Neural progenitor cell (in vitro differentiated cells): ENCODE data around the gene RAD51B.

Source experiments
- EZH2 ChIP-seq: fragments of 200-600 bp; sonication (generic); IDR thresholded peaks from 2 replicates; pipeline ENCODE4 v1.6.1; 2017; ENCODE audit warnings: antibody characterized with exemption, mild to moderate bottlenecking, moderate library complexity
- EZH2phosphoT487 ChIP-seq: fragments of 200-600 bp; sonication (generic); IDR thresholded peaks from 2 replicates; pipeline ENCODE4 v1.6.1; 2017; ENCODE audit warnings: antibody characterized with exemption
- TF ChIP-seq, protein P1 (sequence below): fragments of 200-600 bp; sonication (generic); IDR thresholded peaks from 2 replicates; pipeline ENCODE4 v1.5.1; 2017; ENCODE audit warnings: antibody characterized with exemption, mild to moderate bottlenecking

DNA sequence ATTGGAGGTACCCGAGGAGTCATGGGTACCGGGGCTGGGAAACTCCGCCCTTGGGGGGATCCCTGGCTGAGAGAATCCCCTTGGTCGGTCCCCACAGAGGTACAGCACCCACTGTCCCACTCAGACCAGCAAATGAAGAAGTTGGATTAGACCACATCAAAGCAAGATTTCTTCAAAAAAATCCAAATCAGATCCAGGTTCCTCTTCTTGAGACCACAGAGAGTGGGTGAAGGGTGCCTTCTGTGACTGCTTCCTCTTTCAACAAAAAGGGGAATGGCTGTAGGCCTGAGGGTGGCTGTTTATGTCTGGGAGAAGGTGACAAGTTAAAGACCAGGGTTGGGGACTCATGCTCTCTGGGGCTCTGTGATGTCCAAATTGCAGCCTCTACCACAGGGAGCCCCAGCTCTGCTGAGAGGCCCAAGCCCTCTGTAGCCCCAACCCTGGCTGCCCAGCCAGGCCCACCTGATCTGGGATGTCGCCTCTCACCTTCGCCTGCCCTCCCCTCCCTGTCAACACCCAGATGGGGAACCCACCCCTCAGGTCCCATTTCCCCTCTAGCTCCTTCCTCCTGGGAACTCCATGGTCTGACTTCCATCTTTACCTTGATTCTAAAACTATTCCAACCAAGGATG lies 922.4 kb downstream of the RAD51B start:
- TF ChIP-seq, protein P1, sequence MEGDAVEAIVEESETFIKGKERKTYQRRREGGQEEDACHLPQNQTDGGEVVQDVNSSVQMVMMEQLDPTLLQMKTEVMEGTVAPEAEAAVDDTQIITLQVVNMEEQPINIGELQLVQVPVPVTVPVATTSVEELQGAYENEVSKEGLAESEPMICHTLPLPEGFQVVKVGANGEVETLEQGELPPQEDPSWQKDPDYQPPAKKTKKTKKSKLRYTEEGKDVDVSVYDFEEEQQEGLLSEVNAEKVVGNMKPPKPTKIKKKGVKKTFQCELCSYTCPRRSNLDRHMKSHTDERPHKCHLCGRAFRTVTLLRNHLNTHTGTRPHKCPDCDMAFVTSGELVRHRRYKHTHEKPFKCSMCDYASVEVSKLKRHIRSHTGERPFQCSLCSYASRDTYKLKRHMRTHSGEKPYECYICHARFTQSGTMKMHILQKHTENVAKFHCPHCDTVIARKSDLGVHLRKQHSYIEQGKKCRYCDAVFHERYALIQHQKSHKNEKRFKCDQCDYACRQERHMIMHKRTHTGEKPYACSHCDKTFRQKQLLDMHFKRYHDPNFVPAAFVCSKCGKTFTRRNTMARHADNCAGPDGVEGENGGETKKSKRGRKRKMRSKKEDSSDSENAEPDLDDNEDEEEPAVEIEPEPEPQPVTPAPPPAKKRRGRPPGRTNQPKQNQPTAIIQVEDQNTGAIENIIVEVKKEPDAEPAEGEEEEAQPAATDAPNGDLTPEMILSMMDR = no peak
- TF ChIP-seq EZH2 (no peak), EZH2phosphoT487 (no peak)
